Left forelimb (tissue), 1 donor: ENCODE data around the gene KCNIP3.

Source experiments
- DNase-seq: peaks from one replicate; pipeline ENCODE4 v3.0.0-alpha.2; 2018; ENCODE audit warnings: low spot score

Gene KCNIP3

DNA sequence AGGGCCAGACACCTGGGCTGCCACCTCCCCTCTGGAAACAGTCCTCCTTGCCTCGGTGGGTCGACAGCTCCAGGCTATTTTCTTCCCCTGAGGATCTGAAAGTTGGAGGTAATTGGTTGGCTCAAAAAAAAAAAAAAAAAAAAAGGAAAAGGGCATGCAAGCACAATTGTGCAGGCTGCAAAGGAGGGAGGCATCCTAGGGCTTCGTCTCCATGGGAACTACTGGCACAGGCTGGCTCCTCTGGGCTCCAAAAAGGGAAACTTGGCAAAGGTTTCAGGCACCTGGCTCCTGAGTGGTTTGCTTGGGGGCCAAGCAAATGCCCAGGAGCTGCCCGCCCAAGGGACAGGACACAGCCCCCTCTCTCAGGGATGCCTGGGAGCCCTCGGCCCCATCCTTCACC, 1.1 kb upstream of the KCNIP3 start:
- DNase-seq: no peak

DNA sequence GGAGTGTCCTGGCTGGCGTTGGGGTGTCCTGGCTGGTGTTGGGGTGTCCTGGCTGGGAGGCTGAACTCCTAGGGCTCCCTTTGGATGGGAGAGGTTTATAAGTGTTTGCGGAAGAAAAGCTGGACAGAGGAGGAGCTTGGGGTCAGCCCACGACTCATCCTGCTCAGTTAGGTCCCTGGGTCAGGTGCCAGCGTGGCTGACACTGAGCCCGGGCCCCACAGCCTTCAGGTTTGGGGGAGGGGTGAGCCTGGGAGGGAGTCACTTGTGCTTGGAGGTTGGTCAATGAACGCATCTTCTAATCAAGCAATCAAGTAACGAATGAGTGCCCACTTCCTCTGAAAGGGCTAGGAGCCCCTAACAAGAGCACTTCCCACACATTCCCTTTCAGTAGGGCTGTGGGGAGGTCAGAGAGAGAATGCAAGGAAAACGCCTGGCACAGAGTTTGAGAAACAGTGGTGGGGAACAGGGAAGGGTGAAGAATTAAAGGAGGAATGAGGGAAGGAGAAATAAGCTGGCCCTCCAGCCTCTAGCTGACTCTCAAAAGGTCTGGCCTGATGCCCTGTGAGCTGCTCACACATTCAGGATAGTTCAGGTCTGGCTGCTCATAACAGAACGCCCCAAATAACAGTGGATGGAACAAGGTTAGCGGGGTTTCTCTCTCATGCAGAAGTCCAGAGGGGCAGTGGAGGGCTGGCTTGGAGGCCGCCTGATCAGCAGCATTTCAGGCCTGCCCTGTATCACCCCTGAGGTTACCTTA, 670 bp downstream of the KCNIP3 start:
- no peak for DNase-seq

DNA sequence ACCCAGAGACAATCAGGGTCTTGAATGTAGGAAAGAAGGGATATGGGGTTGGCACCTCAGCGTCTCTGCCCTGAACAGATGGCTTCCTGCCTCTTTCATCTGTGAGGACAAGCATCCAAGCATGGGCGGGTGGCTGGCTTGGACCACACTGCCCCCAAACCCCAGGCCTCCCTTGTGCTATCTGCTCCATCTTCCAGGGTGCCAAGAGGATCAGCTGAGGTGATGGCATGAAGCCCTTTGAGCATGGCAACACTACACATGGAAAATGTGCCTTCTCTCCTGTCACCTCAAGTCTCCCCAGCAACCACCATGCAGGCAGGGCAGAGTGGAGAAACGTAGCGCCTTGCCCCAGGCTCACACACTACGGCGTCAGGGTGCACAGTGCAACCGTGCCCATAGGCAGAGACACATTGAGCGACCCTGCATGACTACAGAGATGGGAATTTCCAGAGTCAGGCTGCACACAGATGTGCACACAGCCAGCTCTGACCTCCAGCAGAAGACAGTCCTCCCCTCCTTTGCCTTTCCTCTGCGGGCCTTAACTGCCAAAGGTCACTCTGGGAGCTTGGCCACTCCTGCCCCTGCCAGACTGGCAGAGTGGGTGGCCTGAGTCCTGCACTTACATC, 1.5 kb downstream of the KCNIP3 start:
- DNase-seq: no peak

DNA sequence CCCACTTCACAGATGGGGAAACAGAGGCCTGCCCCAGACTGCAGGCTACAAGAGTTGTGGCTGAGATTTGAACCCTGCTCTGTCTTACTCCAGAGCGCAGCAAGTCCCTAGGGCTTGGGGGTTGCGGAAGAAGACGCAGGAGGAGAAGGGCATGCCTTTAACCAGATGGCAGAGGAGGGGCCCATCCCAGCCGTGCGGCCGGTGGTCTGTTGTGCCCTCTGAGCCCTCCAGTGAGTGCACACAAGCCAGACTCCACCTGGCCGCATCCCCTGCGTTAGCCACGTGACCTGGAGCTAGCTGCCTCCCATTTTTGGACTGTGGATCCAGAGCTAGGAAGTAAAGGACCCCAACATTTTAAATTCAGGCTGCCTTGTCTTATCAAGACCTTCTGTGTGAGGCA, 2.8 kb downstream of the KCNIP3 start:
- DNase-seq: no peak

DNA sequence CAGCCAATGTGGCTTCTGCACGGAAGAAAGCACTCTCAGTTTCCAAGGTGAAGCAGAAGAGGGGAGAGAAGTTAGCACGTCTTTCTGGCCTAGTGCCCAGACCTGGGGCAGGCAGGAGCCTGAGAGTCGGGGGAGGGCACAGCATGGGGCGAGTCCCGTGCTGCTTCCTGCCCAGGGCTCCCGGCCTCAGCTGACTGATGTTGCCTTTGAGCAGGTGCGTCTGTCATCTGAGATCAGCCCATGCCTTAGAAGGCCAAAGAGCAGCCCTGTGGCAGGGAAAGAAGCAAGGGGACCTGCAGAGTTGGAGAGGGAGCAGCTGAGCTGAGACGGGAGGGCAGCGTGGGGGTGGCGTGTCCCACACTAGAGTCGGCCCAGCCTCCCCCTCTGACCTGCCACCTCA, 3.3 kb downstream of the KCNIP3 start:
- DNase-seq: no peak

DNA sequence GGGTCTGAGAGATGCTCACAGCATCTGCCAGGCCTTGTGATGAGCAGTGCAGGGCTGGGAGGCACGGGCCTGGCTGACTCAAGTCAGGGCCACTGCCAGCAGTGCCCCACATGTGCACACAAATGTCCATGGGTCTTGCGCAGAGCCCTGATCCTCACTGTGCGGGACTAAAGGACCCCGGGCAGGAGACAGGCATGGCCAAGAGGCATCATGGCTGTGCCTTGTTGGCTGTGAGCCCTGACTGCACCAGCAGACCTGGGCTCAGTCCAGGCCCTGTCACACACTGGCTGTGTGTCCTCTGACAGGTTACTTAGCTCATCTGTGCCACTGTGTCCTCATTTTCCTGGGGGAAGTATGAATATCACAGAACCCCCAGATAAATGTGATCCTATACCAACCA, 4.0 kb downstream of the KCNIP3 start:
- no peak for DNase-seq

DNA sequence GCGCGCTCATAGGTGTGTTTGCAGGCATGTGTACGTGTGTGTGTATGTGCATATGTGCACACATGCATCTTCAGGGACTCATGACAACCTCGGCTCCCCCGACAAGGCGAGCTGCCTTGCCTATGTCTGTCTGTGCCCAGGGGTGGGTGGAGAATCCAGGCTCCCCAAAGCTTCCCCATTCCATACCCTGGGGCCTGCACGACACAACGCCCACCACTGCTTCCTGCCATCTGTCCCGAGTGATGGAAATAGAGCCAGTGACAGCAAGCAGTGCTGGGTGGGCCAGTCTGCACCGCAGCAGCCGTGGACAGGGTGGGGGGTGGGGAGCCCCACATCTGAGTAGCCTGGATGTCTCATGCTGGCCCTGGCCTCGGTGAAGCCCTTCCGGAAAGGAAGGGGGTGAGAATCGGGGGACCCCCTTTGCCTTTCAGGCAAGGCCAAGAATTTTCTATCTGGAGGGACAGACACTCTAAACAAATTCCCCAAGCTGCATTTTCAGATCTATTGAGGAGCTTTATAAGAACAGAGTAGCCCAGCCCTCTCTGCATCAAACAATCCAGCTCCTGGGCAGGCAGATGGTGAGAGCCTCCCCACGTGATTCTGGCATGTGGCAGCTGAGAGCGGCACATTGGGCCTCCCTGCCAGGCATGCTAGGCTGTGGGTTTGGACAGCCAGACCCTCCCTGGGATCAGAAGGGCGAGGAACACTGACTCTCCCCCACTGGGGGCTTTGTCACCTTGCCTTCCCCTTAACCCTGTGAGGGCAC, 4.9 kb downstream of the KCNIP3 start:
- no peak for DNase-seq

DNA sequence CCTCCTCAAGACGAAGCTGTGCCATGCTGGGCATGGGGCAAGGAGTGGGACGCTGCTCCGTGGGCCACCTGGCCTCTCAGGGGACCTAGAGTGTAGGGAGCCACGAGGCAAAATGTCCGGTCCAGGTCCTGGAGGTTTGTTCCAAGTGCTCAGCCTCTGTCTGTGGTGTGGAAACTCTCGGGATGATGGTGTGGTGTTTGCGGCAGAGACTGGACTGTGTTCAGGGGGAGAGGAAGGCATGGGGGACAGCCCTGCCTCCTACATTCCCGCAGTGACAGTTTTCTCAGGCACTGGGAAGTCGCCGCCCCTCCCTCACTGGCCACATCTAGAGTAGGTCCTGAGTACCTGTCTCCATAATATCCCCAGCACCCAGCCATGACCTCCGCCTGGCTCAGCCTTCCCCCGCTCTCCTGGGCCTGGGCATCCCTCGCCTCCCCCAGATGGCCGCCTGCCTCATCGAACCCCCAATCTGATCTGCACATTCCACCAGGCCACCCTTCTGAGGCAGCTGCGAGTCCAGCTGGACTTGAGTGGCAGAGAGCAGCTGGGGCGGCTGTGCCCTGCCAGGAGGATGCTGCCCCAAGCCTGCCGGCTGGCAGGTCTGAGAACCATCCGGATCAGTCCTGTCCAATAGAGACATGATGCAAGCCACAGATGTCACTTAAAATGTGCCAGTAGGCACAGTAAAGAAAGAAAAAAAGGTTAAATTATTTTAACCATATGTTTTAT, 6.2 kb downstream of the KCNIP3 start:
- peak; percentile 78 for DNase-seq

DNA sequence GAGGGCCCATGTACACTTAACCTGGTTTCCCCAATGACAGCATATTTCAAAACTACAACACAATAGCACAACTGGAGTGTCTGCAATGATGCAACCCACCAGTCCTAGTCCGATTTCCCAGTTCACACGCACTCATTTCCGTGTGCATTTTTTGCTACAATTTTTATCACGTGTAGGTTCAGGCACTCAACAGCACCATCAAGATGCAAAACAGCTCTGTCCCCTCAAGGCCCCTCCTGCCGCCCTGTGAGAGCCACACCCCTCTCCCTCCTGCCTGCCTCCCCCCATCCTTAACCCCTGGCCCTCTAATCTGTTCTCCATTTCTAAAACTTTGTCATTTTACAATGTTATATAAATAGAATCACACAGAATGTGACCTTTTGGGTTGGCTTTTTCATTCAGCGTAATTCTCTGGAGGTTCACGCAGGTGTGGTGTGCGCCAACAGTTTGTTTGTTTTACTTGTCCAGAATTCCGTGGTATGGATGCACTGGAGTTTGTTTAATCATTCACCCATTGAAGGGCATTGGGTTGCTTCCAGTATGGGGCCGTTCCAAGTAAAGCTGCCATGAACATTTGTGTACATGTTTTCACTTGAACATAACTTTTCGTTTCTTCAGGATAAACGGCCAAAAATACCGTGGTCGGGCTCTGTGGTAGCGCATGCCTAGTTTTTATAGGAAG, 8.4 kb downstream of the KCNIP3 start:
- no peak for DNase-seq

DNA sequence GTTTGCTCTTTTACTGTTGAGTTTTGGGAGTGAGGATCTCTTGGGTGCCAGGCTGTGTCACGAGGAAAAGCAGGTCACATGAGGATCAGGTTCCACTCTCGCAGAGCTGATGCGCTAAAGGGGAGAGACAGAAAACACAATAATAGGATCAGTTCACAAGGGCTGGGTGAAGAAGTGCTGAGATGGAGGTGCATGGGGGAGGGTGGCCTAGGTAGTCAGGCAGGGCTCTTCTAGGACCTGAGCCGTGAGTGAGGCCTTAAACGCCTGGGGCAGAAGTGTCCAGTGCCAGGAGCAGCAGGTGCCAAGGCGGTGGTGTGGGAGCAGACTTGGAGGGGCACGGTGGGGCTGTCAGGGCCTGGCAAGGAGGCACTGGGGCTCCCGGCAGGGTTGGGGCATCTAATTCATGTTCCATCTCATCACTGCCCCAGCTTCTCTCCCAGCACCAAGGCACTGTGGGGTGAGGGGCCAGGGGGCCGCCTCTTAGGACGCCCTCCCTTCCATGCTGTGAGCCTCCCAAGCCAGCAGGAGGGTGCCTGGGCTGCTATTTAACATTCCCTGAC, 9.3 kb downstream of the KCNIP3 start:
- no peak for DNase-seq

DNA sequence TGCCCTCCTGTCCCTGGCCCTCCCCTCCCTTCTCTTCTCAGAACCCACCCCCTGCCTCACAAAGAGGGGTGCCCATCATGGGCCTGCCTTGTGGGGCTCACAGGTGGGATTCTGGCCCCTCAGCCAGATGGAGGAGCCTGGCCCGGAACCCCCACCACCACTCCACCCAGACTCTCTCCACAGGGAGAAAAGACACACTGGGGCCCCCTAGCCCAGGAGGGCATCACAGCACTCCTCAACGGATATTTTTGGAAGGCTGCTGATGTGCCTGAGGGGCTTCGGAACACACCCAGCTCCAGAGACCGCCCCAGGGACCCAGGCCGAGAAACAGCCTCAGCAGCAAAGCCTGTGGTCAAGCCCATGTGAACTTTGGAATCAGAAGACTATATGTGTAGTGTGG, 9.9 kb downstream of the KCNIP3 start:
- DNase-seq: no peak

DNA sequence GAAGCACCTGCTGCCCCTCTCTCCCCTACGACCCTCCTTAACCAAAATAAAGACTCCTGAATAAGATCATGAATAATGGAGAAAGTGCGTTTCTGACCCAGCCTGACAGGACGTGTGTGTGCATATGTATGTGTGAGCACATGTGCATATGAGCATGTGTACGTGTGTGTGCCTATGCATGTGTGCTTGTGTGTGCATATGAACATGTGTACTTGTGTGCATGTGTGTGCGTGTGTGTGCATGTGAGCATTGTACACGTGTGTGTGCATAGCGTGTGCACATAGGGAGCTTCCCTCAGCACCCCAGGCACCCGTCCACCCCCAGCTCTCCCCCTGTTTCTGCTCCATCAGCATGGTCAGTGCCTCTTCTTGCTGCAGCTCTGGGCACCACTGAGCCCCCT, 10.7 kb downstream of the KCNIP3 start:
- DNase-seq: no peak

DNA sequence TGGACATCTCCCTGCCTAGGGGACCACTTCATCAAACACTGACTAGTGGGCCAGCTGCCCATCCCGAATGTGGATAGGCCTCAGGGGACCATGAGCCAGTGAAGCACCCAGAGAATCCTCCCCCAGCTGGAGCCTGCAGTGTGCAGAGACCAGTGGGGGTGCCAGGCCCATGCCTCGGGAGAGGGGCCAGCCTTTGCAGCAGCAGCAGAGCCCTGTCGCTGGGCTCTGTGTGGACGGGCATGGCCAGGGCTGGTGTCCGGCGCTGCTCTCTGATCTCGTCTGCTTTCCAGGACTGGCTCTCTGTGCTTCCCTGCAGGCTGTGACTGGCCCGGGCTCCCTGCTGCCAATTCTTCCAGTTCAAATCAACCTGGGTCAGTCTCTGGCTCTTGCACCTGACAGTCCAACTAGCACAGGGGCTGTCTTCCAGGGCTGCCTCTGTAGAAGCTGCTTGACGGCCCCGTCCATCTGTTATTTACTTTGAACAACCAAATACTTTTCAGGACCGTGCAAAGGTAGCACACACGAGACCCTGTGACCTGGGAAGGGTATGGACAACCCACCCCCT, 11.4 kb downstream of the KCNIP3 start:
- DNase-seq: no peak

DNA sequence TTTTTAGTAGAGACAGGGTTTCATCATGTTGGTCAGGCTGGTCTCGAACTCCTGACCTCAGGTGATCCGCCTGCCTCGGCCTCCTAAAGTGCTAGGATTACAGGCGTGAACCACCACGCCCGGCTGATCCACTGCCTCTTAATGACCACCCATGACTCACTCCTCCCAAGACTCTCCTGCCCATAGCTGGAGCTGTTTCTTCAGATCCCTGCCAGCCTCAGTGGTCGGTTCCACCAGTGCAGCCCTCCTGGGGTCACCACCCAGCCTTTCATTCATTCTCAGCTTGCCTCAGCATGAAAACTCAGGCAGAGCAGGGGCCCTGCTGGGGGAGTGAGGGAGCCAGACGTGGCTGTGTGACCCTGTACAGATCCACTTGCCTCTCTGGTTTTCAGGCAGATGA, 12.5 kb downstream of the KCNIP3 start:
- DNase-seq: no peak

DNA sequence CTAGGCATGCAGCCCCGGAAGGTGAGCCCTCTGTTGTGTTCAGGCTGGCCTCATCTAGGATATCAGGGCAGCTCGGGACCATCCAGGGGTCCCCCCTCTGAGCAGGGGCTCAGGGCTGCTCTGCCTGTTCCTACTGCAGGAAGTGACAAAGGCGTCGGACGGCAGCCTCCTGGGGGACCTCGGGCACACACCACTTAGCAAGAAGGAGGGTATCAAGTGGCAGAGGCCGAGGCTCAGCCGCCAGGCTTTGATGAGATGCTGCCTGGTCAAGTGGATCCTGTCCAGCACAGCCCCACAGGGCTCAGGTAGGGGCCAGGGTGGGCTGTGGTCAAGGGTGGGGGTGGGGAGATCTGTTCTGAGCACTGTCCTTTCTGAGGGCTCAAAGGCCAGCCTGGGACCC, 13.1 kb downstream of the KCNIP3 start:
- DNase-seq: no peak

DNA sequence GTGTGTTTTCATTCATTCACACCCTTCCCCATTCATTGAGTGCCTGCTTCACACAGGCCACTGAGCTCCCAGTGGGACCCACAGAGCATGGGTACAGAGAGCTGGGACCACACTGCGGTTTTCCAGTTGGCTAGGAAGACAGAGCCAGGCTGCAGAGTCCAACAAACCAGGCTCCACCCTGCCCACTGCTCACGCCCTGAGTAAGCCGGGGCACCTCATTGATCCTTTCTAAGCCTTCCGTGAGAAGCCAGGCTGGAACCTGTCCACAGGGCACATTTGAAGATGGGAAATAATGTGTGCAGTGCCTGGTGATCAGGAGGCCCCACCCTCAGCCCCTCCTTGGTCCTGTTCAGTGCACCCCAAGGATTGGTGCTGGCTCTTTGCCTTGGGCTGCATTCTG, 13.5 kb downstream of the KCNIP3 start:
- DNase-seq: no peak

DNA sequence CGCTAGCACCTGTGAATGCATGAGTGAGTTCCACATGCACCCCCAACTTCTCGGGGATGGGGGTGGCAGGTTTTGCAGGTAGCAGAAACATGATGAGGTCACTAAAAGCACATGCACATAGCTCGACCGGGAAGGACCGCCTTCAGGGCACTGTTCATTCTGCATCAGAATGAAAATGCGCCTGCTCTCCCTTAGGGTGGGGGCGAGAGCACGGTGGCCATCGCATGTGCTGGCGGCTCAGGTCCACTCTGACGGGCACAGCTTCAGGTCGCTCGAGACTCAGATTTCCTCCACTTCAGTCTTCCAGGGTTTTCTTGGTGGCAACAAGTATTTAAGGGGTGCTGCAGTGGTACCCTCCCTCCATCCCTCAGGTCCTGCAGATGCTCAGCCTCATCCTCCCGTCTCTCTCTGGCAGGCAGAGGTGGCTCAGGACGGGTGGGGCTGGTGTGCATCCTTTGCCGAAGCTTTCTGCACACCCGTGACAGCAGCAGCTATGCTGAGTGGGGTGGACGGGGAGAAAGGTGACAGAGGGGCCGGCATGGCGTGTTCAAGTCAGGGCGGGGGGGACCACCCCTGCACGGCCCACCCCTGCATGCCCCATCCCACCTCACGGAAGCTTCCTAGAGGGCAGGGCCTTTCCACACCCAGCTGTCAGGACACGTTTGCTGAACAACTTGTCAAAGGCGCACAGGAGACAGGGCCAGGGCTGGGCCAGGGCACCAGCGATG, 14.8 kb downstream of the KCNIP3 start:
- no peak for DNase-seq

DNA sequence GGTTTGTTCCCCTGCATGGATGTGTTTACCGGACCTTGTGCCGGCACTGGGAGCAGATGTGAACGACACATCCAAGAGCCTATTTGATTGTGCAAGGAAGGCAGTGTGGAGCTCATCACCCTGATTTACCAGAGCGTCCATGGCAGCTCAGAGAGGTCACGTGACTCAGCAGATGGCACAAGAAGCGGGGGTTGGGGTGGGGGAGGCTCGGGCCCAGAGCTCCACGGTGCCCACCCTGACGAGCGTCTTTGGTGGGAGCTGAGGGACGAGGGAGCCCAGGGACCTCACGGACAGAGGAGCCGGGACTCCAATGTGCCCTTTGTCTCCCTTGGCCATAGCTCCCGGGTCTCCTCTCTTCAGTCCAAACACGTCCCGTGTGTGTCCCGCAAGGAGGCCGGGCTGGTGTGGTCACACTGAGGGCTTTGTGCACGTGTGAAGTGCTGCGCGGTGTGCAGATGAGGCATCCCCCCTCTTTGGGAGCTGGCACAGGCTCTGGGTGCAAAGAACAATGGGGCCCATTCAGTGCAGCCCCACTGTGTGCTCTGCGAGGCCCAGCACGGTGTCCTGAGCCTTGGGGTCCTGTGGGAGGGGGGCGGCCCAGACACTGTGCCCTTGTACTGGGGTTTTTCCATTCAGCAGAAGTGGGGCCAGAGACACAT, 15.5 kb downstream of the KCNIP3 start:
- no peak for DNase-seq

DNA sequence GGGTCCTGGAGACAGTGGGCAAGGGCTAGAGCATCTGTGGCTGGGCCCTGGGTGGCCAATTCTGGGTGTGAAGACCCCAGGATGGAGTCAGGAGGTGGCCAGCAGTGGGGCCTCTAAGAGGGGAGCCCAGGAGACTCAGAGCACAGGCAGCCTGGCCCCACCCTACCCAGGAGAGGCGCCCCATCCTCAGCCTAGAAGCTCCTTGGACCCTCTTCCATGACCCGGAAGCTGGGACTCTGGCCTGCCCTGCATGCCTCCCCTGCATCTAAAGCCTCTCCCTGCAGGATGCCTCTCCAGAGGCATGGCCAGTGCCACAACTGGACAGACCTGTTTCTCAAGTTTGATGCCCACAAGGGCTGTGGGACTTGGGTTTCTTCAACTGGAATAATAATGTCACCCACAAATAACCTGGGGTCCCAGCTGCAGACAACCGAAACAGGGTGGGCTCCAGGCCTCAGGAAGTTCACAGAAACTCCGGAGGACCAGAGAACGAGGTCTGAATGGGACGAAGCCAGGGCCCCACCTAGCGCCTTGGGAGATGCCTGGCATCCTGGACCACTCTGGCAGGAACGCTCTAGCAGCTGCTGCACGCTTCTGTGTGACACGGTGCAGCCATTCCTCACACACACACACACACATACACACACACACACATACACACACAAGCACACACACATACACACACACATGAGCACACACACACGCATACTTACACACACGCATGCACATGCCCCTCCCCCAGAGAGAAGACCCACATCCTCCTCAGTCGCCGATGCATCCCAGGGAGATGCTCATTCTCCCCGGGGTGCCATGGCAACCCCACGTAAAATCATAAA, 16.4 kb downstream of the KCNIP3 start:
- DNase-seq: no peak
